AG04449 (cell line): ENCODE data around the gene BICRA.

Source experiments
- CTCF ChIA-PET: fragments of 350-600 bp; formaldehyde crosslinking; extraction: SDS; loops from one replicate; lab custom pipeline; 2021; ENCODE audit warnings: antibody characterized with exemption; lab: Yijun Ruan, JAX
- POLR2A ChIA-PET: fragments of 400-600, 350-600 bp; formaldehyde crosslinking; extraction: SDS; loops from one replicate; lab custom pipeline; 2020; ENCODE audit warnings: antibody characterized with exemption, inconsistent platforms; lab: Yijun Ruan, JAX
- DNase-seq: peaks from one replicate; pipeline ENCODE4 v3.0.0-alpha.2; 2010; ENCODE audit warnings: low read depth, low spot score
- H3K4me3 ChIP-seq: 2 replicates; pipeline ENCODE4 v1.5.1; 2011; ENCODE audit warnings: low read depth, mild to moderate bottlenecking, control low read depth, low read length
- CTCF ChIP-seq: IDR thresholded peaks from one replicate; pipeline ENCODE4 v1.5.1; 2011; ENCODE audit warnings: mild to moderate bottlenecking, moderate library complexity, low read length, control low read depth, inconsistent platforms; ENCODE audit not compliant: insufficient read depth; ENCODE audit errors: missing control alignments

BICRA gene

GRCh38 chr19:47601180-47601904 is 7.6 kb upstream of the BICRA start:
- peak overlapping the region; percentile 61; the same call in 1 of the 2 replicates for H3K4me3 ChIP-seq
- POLR2A ChIA-PET = interaction anchor here (1.5 kb wide), 1 partner anchor 9 kb away, joined by 9 read pairs; no protein-coding TSS in a partner anchor
- DNase-seq = no peak
- CTCF ChIA-PET = interaction anchor here (1.4 kb wide), 1 partner anchor 9 kb away, joined by 5 read pairs; no protein-coding TSS in a partner anchor
- no peak for TF ChIP-seq CTCF

- no peak overlapping the region for H3K4me3 ChIP-seq
- ChIA-PET POLR2A (no interaction called here), CTCF (interaction anchor here (2.1 kb wide), 1 partner anchor 88 kb away, joined by 7 read pairs; no protein-coding TSS in a partner anchor)
- TF ChIP-seq CTCF = no peak
- DNase-seq = no peak
Observed at GRCh38 chr19:47603706-47604565, 5.0 kb upstream of the BICRA start.

GRCh38 chr19:47607564-47608073 is 1.3 kb upstream of the BICRA start:
- DNase-seq = no peak
- POLR2A ChIA-PET = interaction anchor here (0.7 to 1.4 kb wide), 3 partner anchors 8 to 101 kb away, joined by 3 to 5 read pairs (median 3); no protein-coding TSS in a partner anchor

GRCh38 chr19:47608074-47608918 is 638 bp upstream of the BICRA start:
- POLR2A ChIA-PET = interaction anchor here (1.4 kb wide), 1 partner anchor 8 kb away, joined by 5 read pairs; no protein-coding TSS in a partner anchor
- H3K4me3 ChIP-seq = peak overlapping the region; percentile 85
- DNase-seq = no peak
- peak; percentile 56 for TF ChIP-seq CTCF
- CTCF ChIA-PET = interaction anchor here (1.0 to 1.2 kb wide), 3 partner anchors 10 to 92 kb away, joined by 3 read pairs; no protein-coding TSS in a partner anchor

More at GRCh38 chr19:47607564-47608073, 1.3 kb upstream of the BICRA start:
- no peak for TF ChIP-seq CTCF
- CTCF ChIA-PET = interaction anchor here (1.0 to 1.2 kb wide), 3 partner anchors 9 to 92 kb away, joined by 3 read pairs; no protein-coding TSS in a partner anchor
- peak overlapping the region; percentile 85 for H3K4me3 ChIP-seq
